Measurements from ENCODE around the gene PTRH2.

DNA sequence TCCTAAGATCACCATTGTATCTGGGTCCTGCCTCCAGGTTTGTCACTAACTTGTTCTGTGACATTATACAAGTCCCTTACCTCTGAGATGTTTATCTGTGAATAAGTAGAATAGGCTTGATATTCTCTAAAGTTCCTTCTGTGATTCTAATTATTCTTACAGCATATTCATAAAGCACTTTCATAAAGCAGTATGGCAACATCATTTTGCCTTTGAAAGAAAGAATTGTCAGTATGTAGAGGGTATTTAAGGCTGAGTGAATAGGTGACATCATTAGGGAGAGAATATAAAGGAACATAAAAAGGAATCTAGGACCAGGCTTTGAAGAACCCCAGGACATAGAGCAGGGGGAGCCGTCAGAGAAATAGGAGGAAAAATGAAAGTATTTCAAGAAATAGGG is 15.8 kb upstream of the PTRH2 start:
- TF ChIP-seq EZH2 (IDR thresholded peaks at IDR 0.05; ENCODE audit: borderline replicate concordance, low read depth, low read length, severe bottlenecking) (no peak), POLR2AphosphoS5 (IDR thresholded peaks at IDR 0.05; ENCODE audit: insufficient read depth, low read depth, low read length) (no peak)

All from endothelial cell of umbilical vein (primary cell).